Panc1 (cell line): ENCODE results near the gene PCDHGC5. TPM values are rescaled to one million over a fixed set of nuclear protein-coding genes. Genes with fewer than 3 reads are reported as not detected.
A peak's percentile ranks its signal among the peaks of the same experiment; 100 is the strongest.

ENCODE experiments used
- ATAC-seq: fragments of 200-7000 bp; cut with Tn5 transposase; 2 replicates; pipeline ENCODE4 v1.9.1; 2020; ENCODE audit warnings: mild to moderate bottlenecking, moderate library complexity
- BruUV-seq: library from RNA; stranded (reverse); fragments of 400-500 nt; replicated peaks from 2 replicates; lab custom pipeline; 2021; lab: Mats Ljungman, UMichigan
- CTCF ChIA-PET: fragments of 300-600 bp; sonication (Branson Sonifier 250); formaldehyde crosslinking; loops from one replicate; lab custom pipeline; 2022; ENCODE audit warnings: antibody characterized with exemption; lab: Charles Lee
- POLR2A ChIA-PET: fragments of 300-600 bp; sonication (Branson Sonifier 250); formaldehyde crosslinking; loops from one replicate; lab custom pipeline; 2022; ENCODE audit warnings: antibody characterized with exemption; lab: Charles Lee
- DNase-seq: peaks from one replicate; pipeline ENCODE4 v3.0.0-alpha.2; 2010; ENCODE audit warnings: low read depth, low spot score
- H3K27ac ChIP-seq: 2 replicates; pipeline ENCODE4 v1.5.1; 2011; ENCODE audit warnings: mild to moderate bottlenecking, low read length, inconsistent platforms
- H3K27me3 ChIP-seq: fragments of 200-500 bp; sonication (Bioruptor generic); 2 replicates; pipeline ENCODE4 v1.6.0; 2014; ENCODE audit warnings: low read length, inconsistent platforms; ENCODE audit not compliant: control insufficient read depth, insufficient read depth
- H3K36me3 ChIP-seq: fragments of 200-500 bp; sonication (Bioruptor generic); 2 replicates; pipeline ENCODE4 v1.5.1; 2014; ENCODE audit warnings: inconsistent platforms, mild to moderate bottlenecking, low read length, moderate library complexity; ENCODE audit not compliant: control insufficient read depth, insufficient read depth
- H3K4me1 ChIP-seq: 2 replicates; pipeline ENCODE4 v1.5.1; 2011; ENCODE audit warnings: inconsistent platforms, mild to moderate bottlenecking, low read length, moderate library complexity; ENCODE audit not compliant: control insufficient read depth, insufficient read depth
- H3K4me3 ChIP-seq, 2 experiments: 2 replicates each; pipeline ENCODE4 v1.5.1; 2011 to 2012; ENCODE audit warnings: low read depth in 2 of 2, low read length in 2 of 2, mild to moderate bottlenecking in 2 of 2, inconsistent platforms in 1 of 2, moderate library complexity in 1 of 2
- H3K9me3 ChIP-seq: fragments of 200-500 bp; sonication (Bioruptor generic); 2 replicates; pipeline ENCODE4 v1.5.1; 2014; ENCODE audit warnings: low read depth, mild to moderate bottlenecking, inconsistent platforms, low read length, moderate library complexity; ENCODE audit not compliant: control insufficient read depth, insufficient read depth
- POLR2AphosphoS5 ChIP-seq: IDR thresholded peaks from 2 replicates; pipeline ENCODE4 v1.6.1; 2012; ENCODE audit warnings: mild to moderate bottlenecking, low read depth, low read length, moderate library complexity
- SIN3A ChIP-seq: IDR thresholded peaks from 2 replicates; pipeline ENCODE4 v1.6.1; 2012; ENCODE audit warnings: low read depth, mild to moderate bottlenecking, low read length, moderate library complexity, borderline replicate concordance; ENCODE audit not compliant: insufficient read depth
- TCF7L2 ChIP-seq: IDR thresholded peaks from 2 replicates; pipeline ENCODE4 v1.6.1; 2011; ENCODE audit warnings: mild to moderate bottlenecking, low read depth, low read length, inconsistent platforms
- in situ Hi-C: cut with HindIII; loops from 2 replicates; pipeline ENCODE4 v1.10.0; 2016; ENCODE audit warnings: low sequenced_read_pairs, low pct_unique_long_range_greater_than_20kb
- intact Hi-C: fragments of 100-400 bp; cut with micrococcal nuclease; formaldehyde crosslinking; loops from one replicate; pipeline ENCODE4 v1.10.0; 2022; ENCODE audit not compliant: unreplicated experiment
- total RNA-seq: library from RNA; stranded (reverse); gene quantifications from one replicate; pipeline ENCODE4 v1.2.1, GENCODE V29; 2021; ENCODE audit not compliant: unreplicated experiment
- TF ChIP-seq, protein P1 (sequence below): fragments of 450-650 bp; IDR thresholded peaks from 2 replicates; pipeline ENCODE4 v1.5.1; 2017; ENCODE audit warnings: mild to moderate bottlenecking
- TF ChIP-seq, protein P2 (sequence below), 2 experiments: IDR thresholded peaks; 2 replicates each; pipeline ENCODE4 v1.6.1; 2011 to 2012; ENCODE audit warnings: low read depth in 2 of 2, control low read depth in 1 of 2, low read length in 1 of 2, mild to moderate bottlenecking in 1 of 2, moderate library complexity in 1 of 2; ENCODE audit not compliant: insufficient read depth in 1 of 2

Gene PCDHGC5
- total RNA-seq, 1 experiment from 2014 or later: 0.36 TPM

DNA sequence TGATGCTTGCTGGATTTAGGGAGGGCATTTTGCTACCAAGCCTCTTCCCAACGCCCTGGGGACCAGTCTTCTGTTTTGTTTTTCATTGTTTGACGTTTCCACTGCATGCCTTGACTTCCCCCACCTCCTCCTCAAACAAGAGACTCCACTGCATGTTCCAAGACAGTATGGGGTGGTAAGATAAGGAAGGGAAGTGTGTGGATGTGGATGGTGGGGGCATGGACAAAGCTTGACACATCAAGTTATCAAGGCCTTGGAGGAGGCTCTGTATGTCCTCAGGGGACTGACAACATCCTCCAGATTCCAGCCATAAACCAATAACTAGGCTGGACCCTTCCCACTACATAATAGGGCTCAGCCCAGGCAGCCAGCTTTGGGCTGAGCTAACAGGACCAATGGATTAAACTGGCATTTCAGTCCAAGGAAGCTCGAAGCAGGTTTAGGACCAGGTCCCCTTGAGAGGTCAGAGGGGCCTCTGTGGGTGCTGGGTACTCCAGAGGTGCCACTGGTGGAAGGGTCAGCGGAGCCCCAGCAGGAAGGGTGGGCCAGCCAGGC, 23.0 kb downstream of the PCDHGC5 start:
- no peak for DNase-seq
- H3K27ac ChIP-seq: no peak overlapping the region
- TSS peak; percentile 90 for BruUV-seq
- TF ChIP-seq SIN3A: no peak
- TF ChIP-seq, protein P1, sequence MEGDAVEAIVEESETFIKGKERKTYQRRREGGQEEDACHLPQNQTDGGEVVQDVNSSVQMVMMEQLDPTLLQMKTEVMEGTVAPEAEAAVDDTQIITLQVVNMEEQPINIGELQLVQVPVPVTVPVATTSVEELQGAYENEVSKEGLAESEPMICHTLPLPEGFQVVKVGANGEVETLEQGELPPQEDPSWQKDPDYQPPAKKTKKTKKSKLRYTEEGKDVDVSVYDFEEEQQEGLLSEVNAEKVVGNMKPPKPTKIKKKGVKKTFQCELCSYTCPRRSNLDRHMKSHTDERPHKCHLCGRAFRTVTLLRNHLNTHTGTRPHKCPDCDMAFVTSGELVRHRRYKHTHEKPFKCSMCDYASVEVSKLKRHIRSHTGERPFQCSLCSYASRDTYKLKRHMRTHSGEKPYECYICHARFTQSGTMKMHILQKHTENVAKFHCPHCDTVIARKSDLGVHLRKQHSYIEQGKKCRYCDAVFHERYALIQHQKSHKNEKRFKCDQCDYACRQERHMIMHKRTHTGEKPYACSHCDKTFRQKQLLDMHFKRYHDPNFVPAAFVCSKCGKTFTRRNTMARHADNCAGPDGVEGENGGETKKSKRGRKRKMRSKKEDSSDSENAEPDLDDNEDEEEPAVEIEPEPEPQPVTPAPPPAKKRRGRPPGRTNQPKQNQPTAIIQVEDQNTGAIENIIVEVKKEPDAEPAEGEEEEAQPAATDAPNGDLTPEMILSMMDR: no peak
- TF ChIP-seq, protein P2, sequence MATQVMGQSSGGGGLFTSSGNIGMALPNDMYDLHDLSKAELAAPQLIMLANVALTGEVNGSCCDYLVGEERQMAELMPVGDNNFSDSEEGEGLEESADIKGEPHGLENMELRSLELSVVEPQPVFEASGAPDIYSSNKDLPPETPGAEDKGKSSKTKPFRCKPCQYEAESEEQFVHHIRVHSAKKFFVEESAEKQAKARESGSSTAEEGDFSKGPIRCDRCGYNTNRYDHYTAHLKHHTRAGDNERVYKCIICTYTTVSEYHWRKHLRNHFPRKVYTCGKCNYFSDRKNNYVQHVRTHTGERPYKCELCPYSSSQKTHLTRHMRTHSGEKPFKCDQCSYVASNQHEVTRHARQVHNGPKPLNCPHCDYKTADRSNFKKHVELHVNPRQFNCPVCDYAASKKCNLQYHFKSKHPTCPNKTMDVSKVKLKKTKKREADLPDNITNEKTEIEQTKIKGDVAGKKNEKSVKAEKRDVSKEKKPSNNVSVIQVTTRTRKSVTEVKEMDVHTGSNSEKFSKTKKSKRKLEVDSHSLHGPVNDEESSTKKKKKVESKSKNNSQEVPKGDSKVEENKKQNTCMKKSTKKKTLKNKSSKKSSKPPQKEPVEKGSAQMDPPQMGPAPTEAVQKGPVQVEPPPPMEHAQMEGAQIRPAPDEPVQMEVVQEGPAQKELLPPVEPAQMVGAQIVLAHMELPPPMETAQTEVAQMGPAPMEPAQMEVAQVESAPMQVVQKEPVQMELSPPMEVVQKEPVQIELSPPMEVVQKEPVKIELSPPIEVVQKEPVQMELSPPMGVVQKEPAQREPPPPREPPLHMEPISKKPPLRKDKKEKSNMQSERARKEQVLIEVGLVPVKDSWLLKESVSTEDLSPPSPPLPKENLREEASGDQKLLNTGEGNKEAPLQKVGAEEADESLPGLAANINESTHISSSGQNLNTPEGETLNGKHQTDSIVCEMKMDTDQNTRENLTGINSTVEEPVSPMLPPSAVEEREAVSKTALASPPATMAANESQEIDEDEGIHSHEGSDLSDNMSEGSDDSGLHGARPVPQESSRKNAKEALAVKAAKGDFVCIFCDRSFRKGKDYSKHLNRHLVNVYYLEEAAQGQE (IDR thresholded peaks at IDR 0.05; ENCODE audit: insufficient read depth in 1 of 2, low read depth in 2 of 2, low read length in 1 of 2): no peak
- TF ChIP-seq TCF7L2: no peak
- TF ChIP-seq POLR2AphosphoS5: no peak
- CTCF ChIA-PET: interaction anchor here (1.0 to 1.7 kb wide), 2 partner anchors 94 to 99 kb away, joined by 4 read pairs; partner anchors contain the start of genes PCDHGA10 and PCDHGB7
- no peaks in the 10 kb centered on the region for H3K9me3 ChIP-seq
- H3K27me3 ChIP-seq: no peaks in the 10 kb centered on the region
- POLR2A ChIA-PET: no interaction called here
- no peak overlapping the region for H3K4me3 ChIP-seq
- ATAC-seq: no peak
- in situ Hi-C loops (no loop called here), intact Hi-C loops (no loop called here)
- no peaks in the 10 kb centered on the region; the same call in 1 of the 2 replicates for H3K36me3 ChIP-seq
- peaks cover 31% of the 10 kb centered on the region for H3K4me1 ChIP-seq

GRCh38 chr5:141512390-141512910, 23.6 kb downstream of the PCDHGC5 start:
- in situ Hi-C loops: no loop called here
- Histone ChIP-seq H3K27me3 (no peaks in the 10 kb centered on the region), H3K36me3 (no peaks in the 10 kb centered on the region; the same call in 1 of the 2 replicates), H3K4me3 (no peak overlapping the region; a peak in 1 of 4 replicates), H3K9me3 (no peaks in the 10 kb centered on the region), H3K4me1 (peaks cover 34% of the 10 kb centered on the region), H3K27ac (peak overlapping the region; percentile 8)
- DNase-seq: no peak
- TF ChIP-seq POLR2AphosphoS5 (no peak), TCF7L2 (no peak), SIN3A (no peak)
- TF ChIP-seq, protein P2 (IDR thresholded peaks at IDR 0.05; ENCODE audit: insufficient read depth in 1 of 2, low read depth in 2 of 2, low read length in 1 of 2): no peak
- TF ChIP-seq, protein P1: peak; percentile 96
- intact Hi-C loops: no loop called here
- ATAC-seq: peak; percentile 46
- CTCF ChIA-PET: interaction anchor here (0.6 to 1.7 kb wide), 4 partner anchors 9 to 289 kb away, joined by 3 to 4 read pairs (median 4); partner anchors contain the start of genes PCDHB14, PCDHGA10 and PCDHGB7
- POLR2A ChIA-PET: no interaction called here
- BruUV-seq: no TSS peak
